Type B pancreatic cell (in vitro differentiated cells): ENCODE results near the gene SKAP1. TPM values are rescaled to one million over a fixed set of nuclear protein-coding genes. Genes with fewer than 3 reads are reported as not detected.

Experiments
- DNase-seq: peaks from one replicate; pipeline ENCODE4 v3.0.0; 2021; ENCODE audit warnings: mixed read lengths; ENCODE audit not compliant: unreplicated experiment; ENCODE audit errors: extremely low spot score
- H3K27ac Mint-ChIP-seq: 2 replicates; pipeline ENCODE4 v1.8.0; 2021; ENCODE audit warnings: mild to moderate bottlenecking, mixed read lengths
- H3K27me3 Mint-ChIP-seq: 2 replicates; pipeline ENCODE4 v1.8.0; 2021; ENCODE audit warnings: mixed read lengths
- H3K36me3 Mint-ChIP-seq: 2 replicates; pipeline ENCODE4 v1.8.0; 2021; ENCODE audit warnings: mixed read lengths
- H3K4me1 Mint-ChIP-seq: one replicate; pipeline ENCODE4 v1.8.0; 2021; ENCODE audit warnings: mixed read lengths; ENCODE audit not compliant: unreplicated experiment
- H3K4me3 Mint-ChIP-seq: 2 replicates; pipeline ENCODE4 v1.8.0; 2021; ENCODE audit warnings: mild to moderate bottlenecking, mixed read lengths
- H3K9me3 Mint-ChIP-seq: 2 replicates; pipeline ENCODE4 v1.8.0; 2021; ENCODE audit warnings: mixed read lengths
- CTCF ChIP-seq: fragments of 200-600 bp; sonication (generic); conservative IDR thresholded peaks from 2 replicates; pipeline ENCODE4 v1.5.0; 2021; ENCODE audit warnings: antibody characterized with exemption, mild to moderate bottlenecking
- total RNA-seq: library from RNA; stranded (reverse); gene quantifications from 2 replicates; pipeline ENCODE4 v1.2.1, GENCODE V29; 2021; ENCODE audit warnings: low replicate concordance

The SKAP1 gene
- total RNA-seq, 1 donor from 2014 or later: 0.43 TPM

GRCh38 chr17:48444516-48445247 lies 14.7 kb upstream of the SKAP1 start:
- Mint-ChIP-seq H3K27ac (no peak overlapping the region), H3K4me3 (no peak overlapping the region), H3K9me3 (peaks cover 9% of the 10 kb centered on the region), H3K27me3 (peaks cover 11% of the 10 kb centered on the region), H3K36me3 (no peaks in the 10 kb centered on the region), H3K4me1 (peaks cover 19% of the 10 kb centered on the region)
- TF ChIP-seq CTCF: no peak
- DNase-seq: no peak

GRCh38 chr17:48443712-48444111 lies 13.7 kb upstream of the SKAP1 start:
- Mint-ChIP-seq H3K27me3 (peaks cover 10% of the 10 kb centered on the region), H3K4me1 (peaks cover 29% of the 10 kb centered on the region)
- DNase-seq: no peak

GRCh38 chr17:48442819-48443218 lies 12.8 kb upstream of the SKAP1 start:
- H3K4me1 Mint-ChIP-seq: peaks cover 31% of the 10 kb centered on the region
- DNase-seq: no peak
- peaks cover 18% of the 10 kb centered on the region for H3K27me3 Mint-ChIP-seq
- TF ChIP-seq CTCF: no peak
- H3K36me3 Mint-ChIP-seq: no peaks in the 10 kb centered on the region
- H3K27ac Mint-ChIP-seq: no peak overlapping the region
- H3K9me3 Mint-ChIP-seq: peaks cover 9% of the 10 kb centered on the region
- H3K4me3 Mint-ChIP-seq: no peak overlapping the region

More at GRCh38 chr17:48443712-48444111, 13.7 kb upstream of the SKAP1 start:
- Mint-ChIP-seq H3K27ac (no peak overlapping the region), H3K9me3 (peaks cover 9% of the 10 kb centered on the region), H3K36me3 (no peaks in the 10 kb centered on the region), H3K4me3 (no peak overlapping the region)
- TF ChIP-seq CTCF: no peak

GRCh38 chr17:48441862-48442261 lies 11.8 kb upstream of the SKAP1 start:
- Mint-ChIP-seq H3K36me3 (no peaks in the 10 kb centered on the region), H3K27ac (no peak overlapping the region), H3K9me3 (peaks cover 12% of the 10 kb centered on the region), H3K27me3 (peaks cover 24% of the 10 kb centered on the region), H3K4me3 (no peak overlapping the region), H3K4me1 (peaks cover 31% of the 10 kb centered on the region)
- no peak for DNase-seq
- TF ChIP-seq CTCF: no peak

GRCh38 chr17:48441231-48441711 lies 11.3 kb upstream of the SKAP1 start:
- H3K27me3 Mint-ChIP-seq: peaks cover 29% of the 10 kb centered on the region
- H3K9me3 Mint-ChIP-seq: peaks cover 15% of the 10 kb centered on the region
- H3K4me1 Mint-ChIP-seq: peaks cover 31% of the 10 kb centered on the region
- H3K27ac Mint-ChIP-seq: no peak overlapping the region
- H3K4me3 Mint-ChIP-seq: no peak overlapping the region
- DNase-seq: no peak
- TF ChIP-seq CTCF: no peak
- no peaks in the 10 kb centered on the region for H3K36me3 Mint-ChIP-seq
